HepG2 (cell line): ENCODE measurements around the gene SNRNP25. TPM values are rescaled to one million over a fixed set of nuclear protein-coding genes. Genes with fewer than 3 reads are reported as not detected.

Experiments
- CBX1 ChIP-seq: IDR thresholded peaks from one replicate; pipeline ENCODE4 v1.6.1; 2016; ENCODE audit warnings: antibody characterized with exemption, low read depth
- CHCHD3 ChIP-seq: sonication (generic); formaldehyde crosslinking; IDR thresholded peaks from 2 replicates; pipeline ENCODE4 v1.8.0; 2022; ENCODE audit warnings: mild to moderate bottlenecking, missing genetic modification reagents, moderate library complexity
- GFI1 ChIP-seq: sonication (generic); formaldehyde crosslinking; IDR thresholded peaks from 2 replicates; pipeline ENCODE4 v1.5.0; 2020; ENCODE audit warnings: missing genetic modification reagents, mild to moderate bottlenecking, borderline replicate concordance
- HNRNPUL1 ChIP-seq: fragments of 200-400 bp; formaldehyde crosslinking; IDR thresholded peaks from 2 replicates; pipeline ENCODE4 v1.6.1; 2017; ENCODE audit warnings: low read depth, mild to moderate bottlenecking, low read length, moderate library complexity
- KDM6A ChIP-seq: IDR thresholded peaks from 2 replicates; pipeline ENCODE4 v1.6.1; 2016; ENCODE audit warnings: low read depth
- NCOA1 ChIP-seq: sonication (generic); formaldehyde crosslinking; IDR thresholded peaks from 2 replicates; pipeline ENCODE4 v1.9.0; 2021; ENCODE audit warnings: missing genetic modification reagents
- PAF1 ChIP-seq: IDR thresholded peaks from 2 replicates; pipeline ENCODE4 v1.6.1; 2016; ENCODE audit warnings: missing genetic modification reagents, missing compliant biosample characterization
- PAX8 ChIP-seq: sonication (generic); formaldehyde crosslinking; IDR thresholded peaks from 2 replicates; pipeline ENCODE4 v1.8.0; 2022; ENCODE audit warnings: mild to moderate bottlenecking, missing genetic modification reagents, borderline replicate concordance
- POGZ ChIP-seq: sonication (generic); formaldehyde crosslinking; IDR thresholded peaks from 2 replicates; pipeline ENCODE4 v1.4.0; 2020; ENCODE audit warnings: mild to moderate bottlenecking, missing genetic modification reagents
- RARA ChIP-seq: IDR thresholded peaks from 2 replicates; pipeline ENCODE4 v1.6.1; 2016; ENCODE audit warnings: missing genetic modification reagents, missing compliant biosample characterization
- RBAK ChIP-seq: sonication (generic); formaldehyde crosslinking; IDR thresholded peaks from 2 replicates; pipeline ENCODE4 v1.5.1; 2020; ENCODE audit warnings: mild to moderate bottlenecking, missing genetic modification reagents
- SKI ChIP-seq: fragments of 450-650 bp; IDR thresholded peaks from one replicate; pipeline ENCODE4 v1.6.1; 2018; ENCODE audit warnings: mild to moderate bottlenecking; ENCODE audit not compliant: partially characterized antibody
- SMAD1 ChIP-seq: sonication (generic); formaldehyde crosslinking; IDR thresholded peaks from 2 replicates; pipeline ENCODE4 v1.4.0; 2020; ENCODE audit warnings: missing genetic modification reagents, low read depth, mild to moderate bottlenecking, borderline replicate concordance
- SMAD3 ChIP-seq: sonication (generic); formaldehyde crosslinking; IDR thresholded peaks from 2 replicates; pipeline ENCODE4 v1.4.0; 2020; ENCODE audit warnings: missing genetic modification reagents
- SRSF9 ChIP-seq: fragments of 200-400 bp; formaldehyde crosslinking; IDR thresholded peaks from 2 replicates; pipeline ENCODE4 v1.6.1; 2018; ENCODE audit warnings: borderline replicate concordance, mild to moderate bottlenecking, low read depth, low read length; ENCODE audit not compliant: insufficient read depth, poor library complexity, severe bottlenecking
- TIGD3 ChIP-seq: sonication (generic); formaldehyde crosslinking; IDR thresholded peaks from 2 replicates; pipeline ENCODE4 v1.5.1; 2020; ENCODE audit warnings: mild to moderate bottlenecking, missing genetic modification reagents, borderline replicate concordance
- ZBTB1 ChIP-seq: sonication (generic); formaldehyde crosslinking; IDR thresholded peaks from 2 replicates; pipeline ENCODE4 v1.4.0; 2020; ENCODE audit warnings: missing genetic modification reagents, borderline replicate concordance
- ZBTB14 ChIP-seq: sonication (generic); formaldehyde crosslinking; IDR thresholded peaks from 2 replicates; pipeline ENCODE4 v1.4.0; 2020; ENCODE audit warnings: missing genetic modification reagents
- ZNF230 ChIP-seq: sonication (generic); formaldehyde crosslinking; IDR thresholded peaks from 2 replicates; pipeline ENCODE4 v1.4.0; 2020; ENCODE audit warnings: mild to moderate bottlenecking, missing genetic modification reagents
- ZNF296 ChIP-seq: sonication (generic); formaldehyde crosslinking; conservative IDR thresholded peaks from 2 replicates; pipeline ENCODE4 v1.5.0; 2020; ENCODE audit warnings: mild to moderate bottlenecking, missing genetic modification reagents
- ZNF552 ChIP-seq: sonication (generic); formaldehyde crosslinking; IDR thresholded peaks from 2 replicates; pipeline ENCODE4 v1.9.0; 2022; ENCODE audit warnings: missing genetic modification reagents, mild to moderate bottlenecking, borderline replicate concordance
- ZNF598 ChIP-seq: sonication (generic); formaldehyde crosslinking; IDR thresholded peaks from 2 replicates; pipeline ENCODE4 v1.5.1; 2020; ENCODE audit warnings: mild to moderate bottlenecking, missing genetic modification reagents, borderline replicate concordance
- ZNF737 ChIP-seq: sonication (generic); formaldehyde crosslinking; IDR thresholded peaks from 2 replicates; pipeline ENCODE4 v1.5.0; 2020; ENCODE audit warnings: missing genetic modification reagents, mild to moderate bottlenecking, borderline replicate concordance
- ZNF782 ChIP-seq: sonication (generic); formaldehyde crosslinking; IDR thresholded peaks from 2 replicates; pipeline ENCODE4 v1.4.0; 2020; ENCODE audit warnings: missing genetic modification reagents, mild to moderate bottlenecking, borderline replicate concordance
- ZNF788 ChIP-seq: sonication (generic); formaldehyde crosslinking; IDR thresholded peaks from 2 replicates; pipeline ENCODE4 v1.5.0; 2020; ENCODE audit warnings: mild to moderate bottlenecking, missing genetic modification reagents, borderline replicate concordance
- ZSCAN30 ChIP-seq: sonication (generic); formaldehyde crosslinking; IDR thresholded peaks from 2 replicates; pipeline ENCODE4 v1.5.0; 2020; ENCODE audit warnings: mild to moderate bottlenecking, missing genetic modification reagents
- polyA plus RNA-seq, 8 experiments: library from polyadenylated mRNA; depleted of rRNA in 3 of 8; stranded (reverse) in 7 of 8; unstranded in 1 of 8; fragments of >200 nt; fragmentation: Illumina TruSeq in 4 of 8; extraction: Trizol in 4 of 8; gene quantifications; 2 replicates each; pipeline versions ENCODE4 v1.2.1 to v1.2.3, GENCODE V29; 2011 to 2016; ENCODE audit warnings: low read depth in 4 of 8, missing spikeins in 1 of 8, mixed read lengths in 1 of 8; ENCODE audit not compliant: insufficient read depth in 1 of 8
- total RNA-seq, 5 experiments: library from RNA; depleted of rRNA; stranded (reverse); fragments of >200 nt; fragmentation: Illumina TruSeq; extraction: Trizol; gene quantifications; 2 replicates each; pipeline ENCODE4 v1.2.3, GENCODE V29; 2016; ENCODE audit warnings: low read depth in 1 of 5
- TF ChIP-seq, protein P1 (sequence below): sonication (generic); formaldehyde crosslinking; conservative IDR thresholded peaks from 2 replicates; pipeline ENCODE4 v1.4.0; 2020; ENCODE audit warnings: missing genetic modification reagents

The SNRNP25 gene
- total and polyA plus RNA-seq, 2 of the 13 experiments (the other 11 are each of a cell fraction or from before 2014, with no cell fraction given) = 34.1 to 97.4 TPM

DNA sequence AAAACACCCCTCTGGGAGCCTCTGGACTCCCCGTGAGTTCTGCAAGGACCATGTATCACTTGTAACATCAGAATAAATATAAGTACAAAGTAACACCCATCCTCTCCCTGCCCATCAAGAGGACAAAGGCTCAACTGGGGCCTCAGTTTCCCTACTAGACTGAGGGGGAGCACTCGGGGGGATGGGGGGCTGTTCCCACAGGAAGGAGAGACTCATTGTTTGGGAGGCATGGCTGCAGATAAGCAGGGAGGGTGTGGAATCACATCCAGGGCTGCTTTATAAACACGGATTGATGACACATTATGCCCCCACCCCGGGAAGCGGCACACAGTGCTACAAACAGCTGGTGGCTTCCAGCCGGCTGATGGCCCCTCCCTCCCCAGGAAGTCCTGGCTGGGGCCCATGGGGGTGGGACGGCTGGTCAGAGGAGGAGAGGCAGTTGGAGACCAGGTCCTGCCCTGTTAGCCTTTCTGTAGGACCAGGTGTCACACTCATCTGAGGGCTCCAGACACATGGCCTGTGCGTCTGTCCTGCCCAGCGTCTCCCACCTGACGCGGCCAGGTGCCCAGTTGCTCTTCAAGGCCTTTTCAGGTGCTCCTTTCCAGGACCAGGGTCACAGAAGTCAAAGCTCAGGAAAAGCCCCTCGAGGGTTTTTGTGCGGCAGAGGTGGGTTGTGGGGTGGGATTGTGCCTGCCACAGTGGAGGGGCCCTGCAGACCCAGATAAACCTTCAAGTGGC is 23.1 kb downstream of the SNRNP25 start (continued):
- TF ChIP-seq ZBTB14 (CRISPR knock-in tag) (no peak), SKI (no peak), ZNF598 (CRISPR knock-in tag) (0 out of 2 replicates have a peak, but pooled peaks have one; percentile 31), SMAD1 (CRISPR knock-in tag) (no peak), SMAD3 (no peak), PAF1 (CRISPR knock-in tag) (no peak), ZNF788 (CRISPR knock-in tag) (peak; percentile 64), RARA (CRISPR knock-in tag) (peak; percentile 14; the same call in 1 of the 2 replicates), CBX1 (no peak), NCOA1 (CRISPR knock-in tag) (no peak), ZNF230 (CRISPR knock-in tag) (no peak), ZNF296 (no peak), ZBTB1 (CRISPR knock-in tag) (no peak), PAX8 (CRISPR knock-in tag) (no peak), TIGD3 (CRISPR knock-in tag) (no peak), CHCHD3 (CRISPR knock-in tag) (no peak), ZNF552 (CRISPR knock-in tag) (no peak), HNRNPUL1 (no peak), ZNF782 (CRISPR knock-in tag) (no peak), ZSCAN30 (CRISPR knock-in tag) (no peak), ZNF737 (CRISPR knock-in tag) (no peak), KDM6A (CRISPR knock-in tag) (no peak), RBAK (CRISPR knock-in tag) (no peak), GFI1 (CRISPR knock-in tag) (no peak), SRSF9 (no peak), POGZ (CRISPR knock-in tag) (no peak)
- TF ChIP-seq, protein P1, sequence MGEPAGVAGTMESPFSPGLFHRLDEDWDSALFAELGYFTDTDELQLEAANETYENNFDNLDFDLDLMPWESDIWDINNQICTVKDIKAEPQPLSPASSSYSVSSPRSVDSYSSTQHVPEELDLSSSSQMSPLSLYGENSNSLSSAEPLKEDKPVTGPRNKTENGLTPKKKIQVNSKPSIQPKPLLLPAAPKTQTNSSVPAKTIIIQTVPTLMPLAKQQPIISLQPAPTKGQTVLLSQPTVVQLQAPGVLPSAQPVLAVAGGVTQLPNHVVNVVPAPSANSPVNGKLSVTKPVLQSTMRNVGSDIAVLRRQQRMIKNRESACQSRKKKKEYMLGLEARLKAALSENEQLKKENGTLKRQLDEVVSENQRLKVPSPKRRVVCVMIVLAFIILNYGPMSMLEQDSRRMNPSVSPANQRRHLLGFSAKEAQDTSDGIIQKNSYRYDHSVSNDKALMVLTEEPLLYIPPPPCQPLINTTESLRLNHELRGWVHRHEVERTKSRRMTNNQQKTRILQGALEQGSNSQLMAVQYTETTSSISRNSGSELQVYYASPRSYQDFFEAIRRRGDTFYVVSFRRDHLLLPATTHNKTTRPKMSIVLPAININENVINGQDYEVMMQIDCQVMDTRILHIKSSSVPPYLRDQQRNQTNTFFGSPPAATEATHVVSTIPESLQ (CRISPR knock-in tag) = no peak
